ENCODE measurements around the gene LRRC36. TPM values are rescaled to one million over a fixed set of nuclear protein-coding genes. Genes with fewer than 3 reads are reported as not detected.

LRRC36 gene
- total and polyA plus RNA-seq, 2 donors = 0.19 to 0.78 TPM

DNA sequence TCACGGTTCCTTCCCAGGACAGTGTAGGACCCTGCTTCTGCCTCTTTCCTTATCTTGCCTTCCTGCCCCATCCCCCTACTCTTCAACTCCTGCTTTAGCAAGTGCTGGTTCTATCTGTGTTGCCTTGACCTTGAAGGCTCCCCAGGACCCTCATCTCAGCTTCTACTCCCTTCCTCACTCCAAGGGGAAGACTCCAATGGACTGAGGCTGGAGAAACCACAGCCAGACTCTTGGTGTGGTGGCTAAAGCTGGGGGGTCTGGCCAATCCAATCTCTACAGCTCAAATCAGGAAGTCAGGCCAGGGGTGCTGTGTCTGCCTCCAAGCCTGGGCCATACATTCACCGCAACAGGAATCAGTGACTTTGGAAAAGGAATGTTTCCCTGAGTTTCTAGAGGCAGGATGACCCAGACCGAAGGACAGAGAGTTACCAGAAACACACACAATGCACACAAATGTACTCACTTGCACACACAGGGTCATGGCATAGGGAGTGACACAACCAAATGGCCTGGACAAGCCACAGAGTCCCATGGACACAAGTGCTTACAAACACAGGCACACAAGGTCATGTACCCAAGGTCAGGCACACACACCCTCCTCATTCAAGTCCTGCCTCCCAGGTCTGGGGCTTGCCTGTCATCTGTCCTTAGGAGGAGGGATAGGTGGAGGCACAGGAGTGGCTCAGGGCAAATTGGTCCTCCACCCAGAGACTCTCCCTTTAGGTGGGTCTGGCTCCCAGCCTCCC, 102.6 kb downstream of the LRRC36 start:
- WGBS = 83% methylated on average over 3 of the region's 3 CpGs
- H3K27ac ChIP-seq (ENCODE audit: low read depth in 1 of 2, low read length in 1 of 2) = no peak overlapping the region
- DNase-seq (ENCODE audit: low read depth in 6 of 9, low spot score in 9 of 9) = no peak
- no peak overlapping the region for H3K4me3 ChIP-seq (ENCODE audit: low read length in 2 of 2)
- H3K9me3 ChIP-seq (ENCODE audit: control insufficient read depth in 2 of 2, insufficient read depth in 1 of 2, low read length in 1 of 2) = no peaks in the 10 kb centered on the region
- peaks cover 0 to 5% of the 10 kb centered on the region in 2 donors for H3K4me1 ChIP-seq (ENCODE audit: control insufficient read depth in 2 of 2, insufficient read depth in 2 of 2, low read length in 2 of 2)
- no peaks in the 10 kb centered on the region for H3K36me3 ChIP-seq (ENCODE audit: control insufficient read depth in 2 of 2, insufficient read depth in 2 of 2, low read length in 1 of 2)
- H3K27me3 ChIP-seq (ENCODE audit: control insufficient read depth in 2 of 2, insufficient read depth in 1 of 2, low read length in 1 of 2) = peaks cover 51 to 95% of the 10 kb centered on the region in 2 donors

DNA sequence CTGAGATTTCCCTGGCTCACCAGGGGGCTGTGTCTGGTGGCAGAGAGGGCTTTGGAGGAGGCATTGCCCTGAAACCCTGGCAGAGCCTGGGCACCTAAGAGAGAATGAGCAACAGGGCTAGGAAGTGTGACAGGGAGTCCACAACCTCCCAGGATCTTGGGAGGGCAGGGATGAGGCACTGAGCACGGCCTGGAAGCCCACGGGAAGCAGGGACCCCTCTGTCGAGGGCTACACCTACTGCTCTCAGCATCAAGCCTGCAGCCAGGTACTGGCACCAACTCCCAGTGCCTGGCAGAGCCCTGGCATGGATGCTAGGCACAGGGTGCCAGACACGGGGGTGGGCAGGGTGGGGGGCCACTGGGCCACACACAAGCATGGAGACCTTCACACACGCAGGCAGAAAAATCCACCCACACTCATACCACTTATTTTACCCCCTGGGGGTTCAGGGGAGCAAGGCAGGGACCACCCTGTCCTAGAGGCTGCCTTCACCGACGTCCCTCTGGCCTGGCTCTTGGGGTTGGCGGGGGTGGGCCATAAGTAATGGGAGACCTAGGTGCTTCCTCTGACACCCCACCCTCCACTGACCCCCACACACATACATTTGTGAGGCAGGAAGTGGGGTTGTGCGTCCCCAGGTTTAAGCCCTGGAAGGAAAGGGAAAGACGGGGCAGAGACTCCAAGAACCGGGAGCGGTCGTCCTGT, 103.3 kb downstream of the LRRC36 start:
- Histone ChIP-seq H3K36me3 (ENCODE audit: control insufficient read depth in 2 of 2, insufficient read depth in 2 of 2, low read length in 1 of 2) (no peaks in the 10 kb centered on the region), H3K4me1 (ENCODE audit: control insufficient read depth in 2 of 2, insufficient read depth in 2 of 2, low read length in 2 of 2) (peaks cover 0 to 5% of the 10 kb centered on the region in 2 donors), H3K9me3 (ENCODE audit: control insufficient read depth in 2 of 2, insufficient read depth in 1 of 2, low read length in 1 of 2) (no peaks in the 10 kb centered on the region), H3K27ac (ENCODE audit: low read depth in 1 of 2, low read length in 1 of 2) (no peak overlapping the region), H3K27me3 (ENCODE audit: control insufficient read depth in 2 of 2, insufficient read depth in 1 of 2, low read length in 1 of 2) (peaks cover 51 to 87% of the 10 kb centered on the region in 2 donors), H3K4me3 (ENCODE audit: low read length in 2 of 2) (peak overlapping the region in 1 of 2 donors; percentile 49)
- 46% methylated on average over 13 of the region's 13 CpGs for WGBS
- no peak for DNase-seq (ENCODE audit: low read depth in 6 of 9, low spot score in 9 of 9)

DNA sequence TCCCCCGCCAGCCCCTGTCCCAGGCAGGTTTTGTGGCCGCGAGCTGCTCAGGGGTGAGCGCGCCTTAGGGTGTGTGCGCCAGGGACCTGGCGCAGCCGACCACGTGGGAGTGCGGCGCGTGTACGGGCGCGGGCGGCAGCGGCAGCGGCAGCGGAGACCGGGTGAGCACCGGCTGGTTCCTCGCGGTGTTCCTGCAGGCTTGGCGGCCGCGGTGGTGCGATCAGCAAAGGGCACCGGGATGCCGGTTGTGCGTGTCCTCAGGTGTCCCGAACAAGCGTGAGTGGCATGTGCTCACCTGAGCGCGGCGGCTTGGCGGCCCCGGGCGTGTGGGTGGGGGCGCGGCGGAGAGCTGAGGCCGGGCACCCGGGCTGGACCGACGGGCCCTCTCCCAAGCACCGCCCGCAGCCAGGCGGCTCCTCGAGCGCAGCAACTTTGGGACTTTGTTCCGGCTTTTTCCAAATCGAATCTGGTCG, 103.9 kb downstream of the LRRC36 start:
- no peaks in the 10 kb centered on the region for H3K9me3 ChIP-seq (ENCODE audit: control insufficient read depth in 2 of 2, insufficient read depth in 1 of 2, low read length in 1 of 2)
- H3K4me3 ChIP-seq (ENCODE audit: low read length in 2 of 2) = peak overlapping the region in 1 of 2 donors; percentile 49
- DNase-seq (ENCODE audit: low read depth in 6 of 9, low spot score in 9 of 9) = no peak
- H3K4me1 ChIP-seq (ENCODE audit: control insufficient read depth in 2 of 2, insufficient read depth in 2 of 2, low read length in 2 of 2) = peaks cover 0 to 5% of the 10 kb centered on the region in 2 donors
- WGBS = 1% methylated on average over 53 of the region's 53 CpGs
- H3K27ac ChIP-seq (ENCODE audit: low read depth in 1 of 2, low read length in 1 of 2) = no peak overlapping the region
- H3K27me3 ChIP-seq (ENCODE audit: control insufficient read depth in 2 of 2, insufficient read depth in 1 of 2, low read length in 1 of 2) = peaks cover 51 to 81% of the 10 kb centered on the region in 2 donors
- H3K36me3 ChIP-seq (ENCODE audit: control insufficient read depth in 2 of 2, insufficient read depth in 2 of 2, low read length in 1 of 2) = peaks cover 0 to 4% of the 10 kb centered on the region in 2 donors

DNA sequence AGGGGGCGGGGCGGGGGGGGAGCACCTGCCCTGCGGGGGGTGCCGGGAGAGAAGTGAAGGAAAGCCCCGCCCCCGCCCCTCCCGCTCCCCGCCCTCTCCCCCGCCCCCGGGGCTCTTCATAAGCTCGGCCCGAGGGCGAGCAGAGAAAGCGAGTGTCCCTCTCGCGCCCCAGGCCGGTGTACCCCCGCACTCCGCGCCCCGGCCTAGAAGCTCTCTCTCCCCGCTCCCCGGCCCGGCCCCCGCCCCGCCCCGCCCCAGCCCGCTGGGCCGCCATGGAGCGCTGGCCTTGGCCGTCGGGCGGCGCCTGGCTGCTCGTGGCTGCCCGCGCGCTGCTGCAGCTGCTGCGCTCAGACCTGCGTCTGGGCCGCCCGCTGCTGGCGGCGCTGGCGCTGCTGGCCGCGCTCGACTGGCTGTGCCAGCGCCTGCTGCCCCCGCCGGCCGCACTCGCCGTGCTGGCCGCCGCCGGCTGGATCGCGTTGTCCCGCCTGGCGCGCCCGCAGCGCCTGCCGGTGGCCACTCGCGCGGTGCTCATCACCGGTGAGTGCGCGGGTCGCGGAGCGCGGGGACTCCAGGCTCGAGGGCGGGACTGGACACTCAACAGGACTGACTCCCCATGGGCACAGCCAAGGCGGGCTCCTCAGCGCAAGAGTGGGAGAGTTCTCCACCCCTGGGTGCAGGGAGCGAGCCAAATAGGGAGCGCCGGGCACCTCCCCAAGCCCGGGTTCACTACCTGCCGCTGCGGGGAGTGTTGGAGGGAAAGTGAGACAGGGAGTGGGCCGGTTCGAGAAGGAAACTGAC, 104.6 kb downstream of the LRRC36 start, which contains the start of gene HSD11B2:
Gene HSD11B2, plus strand, starts transcription at position 145 of the 798 bp plus-strand sequence. Its CDS starts 128 bp downstream, at position 273.
- WGBS = 2% methylated on average over 87 of the region's 87 CpGs
- Histone ChIP-seq H3K36me3 (ENCODE audit: control insufficient read depth in 2 of 2, insufficient read depth in 2 of 2, low read length in 1 of 2) (peaks cover 0 to 4% of the 10 kb centered on the region in 2 donors), H3K27me3 (ENCODE audit: control insufficient read depth in 2 of 2, insufficient read depth in 1 of 2, low read length in 1 of 2) (peaks cover 51 to 75% of the 10 kb centered on the region in 2 donors), H3K9me3 (ENCODE audit: control insufficient read depth in 2 of 2, insufficient read depth in 1 of 2, low read length in 1 of 2) (no peaks in the 10 kb centered on the region), H3K27ac (ENCODE audit: low read depth in 1 of 2, low read length in 1 of 2) (no peak within 1 kb of the TSS), H3K4me3 (ENCODE audit: low read length in 2 of 2) (peak within 1 kb of the TSS in 1 of 2 donors; percentile 49), H3K4me1 (ENCODE audit: control insufficient read depth in 2 of 2, insufficient read depth in 2 of 2, low read length in 2 of 2) (peaks cover 0 to 5% of the 10 kb centered on the region in 2 donors)
- DNase-seq (ENCODE audit: low read depth in 6 of 9, low spot score in 9 of 9) = no peak

DNA sequence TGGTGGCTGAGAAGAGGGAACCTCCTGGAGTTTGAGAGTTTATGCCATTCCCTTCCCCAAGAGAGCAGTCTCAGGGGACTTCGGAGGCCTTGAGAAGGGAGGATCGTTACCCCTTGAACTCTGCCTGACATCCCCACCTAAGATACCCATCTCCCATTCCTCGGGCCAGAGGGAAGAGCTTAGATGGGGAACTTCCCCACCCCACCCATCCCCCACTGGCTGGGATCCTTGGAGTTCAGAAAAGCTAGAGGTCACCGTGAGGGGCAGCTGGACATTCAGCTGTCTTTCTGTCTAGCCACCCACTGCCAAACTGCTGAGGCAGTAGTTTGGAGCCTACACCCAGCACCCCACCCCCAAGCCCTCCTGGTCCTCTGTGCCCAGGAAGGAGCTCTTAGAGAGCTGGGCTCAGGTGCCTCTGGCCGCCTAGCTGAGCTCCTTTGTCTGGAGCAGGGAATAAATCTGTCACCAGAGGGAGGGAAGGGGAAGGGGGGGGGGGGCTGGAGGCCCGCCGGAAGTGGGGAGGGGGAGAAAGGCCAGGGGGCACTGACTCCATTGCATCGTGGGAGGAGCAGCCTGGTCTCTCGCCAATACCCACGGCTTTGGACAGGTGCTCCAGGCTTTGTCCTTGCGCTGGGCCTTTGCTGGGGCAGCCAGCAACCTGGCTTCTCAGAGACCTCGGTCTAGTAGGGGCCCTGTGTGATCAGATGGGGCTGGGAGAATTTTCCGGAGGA, 105.3 kb downstream of the LRRC36 start:
- no peaks in the 10 kb centered on the region for H3K9me3 ChIP-seq (ENCODE audit: control insufficient read depth in 2 of 2, insufficient read depth in 1 of 2, low read length in 1 of 2)
- DNase-seq (ENCODE audit: low read depth in 6 of 9, low spot score in 9 of 9) = no peak
- no peak overlapping the region for H3K27ac ChIP-seq (ENCODE audit: low read depth in 1 of 2, low read length in 1 of 2)
- H3K27me3 ChIP-seq (ENCODE audit: control insufficient read depth in 2 of 2, insufficient read depth in 1 of 2, low read length in 1 of 2) = peaks cover 51 to 69% of the 10 kb centered on the region in 2 donors
- peak overlapping the region in 1 of 2 donors; percentile 49 for H3K4me3 ChIP-seq (ENCODE audit: low read length in 2 of 2)
- WGBS = 53% methylated on average over 13 of the region's 13 CpGs
- H3K4me1 ChIP-seq (ENCODE audit: control insufficient read depth in 2 of 2, insufficient read depth in 2 of 2, low read length in 2 of 2) = peaks cover 0 to 5% of the 10 kb centered on the region in 2 donors
- peaks cover 2 to 10% of the 10 kb centered on the region in 2 donors for H3K36me3 ChIP-seq (ENCODE audit: control insufficient read depth in 2 of 2, insufficient read depth in 2 of 2, low read length in 1 of 2)

DNA sequence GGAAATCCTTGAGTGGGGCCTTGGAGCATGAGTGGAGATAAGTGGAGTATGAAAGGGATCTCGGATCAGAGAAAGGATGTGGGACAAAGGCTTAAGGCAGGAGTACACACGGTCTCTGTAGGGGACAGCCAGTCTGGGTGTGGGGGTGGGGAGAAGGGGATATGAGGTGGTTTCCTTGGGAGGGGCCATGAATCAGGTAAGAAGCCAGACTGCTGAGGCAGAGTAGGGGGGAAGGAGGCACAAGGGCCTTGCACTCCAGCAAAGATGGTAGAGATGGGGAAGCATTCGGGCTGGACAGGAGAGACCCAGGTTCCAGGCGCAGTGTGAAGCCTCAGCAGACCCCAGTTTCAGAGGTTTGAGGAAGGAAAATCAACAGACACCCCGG, 105.9 kb downstream of the LRRC36 start:
- H3K9me3 ChIP-seq (ENCODE audit: control insufficient read depth in 2 of 2, insufficient read depth in 1 of 2, low read length in 1 of 2) = no peaks in the 10 kb centered on the region
- H3K36me3 ChIP-seq (ENCODE audit: control insufficient read depth in 2 of 2, insufficient read depth in 2 of 2, low read length in 1 of 2) = peaks cover 7 to 15% of the 10 kb centered on the region in 2 donors
- WGBS = 62% methylated on average over 5 of the region's 5 CpGs
- DNase-seq (ENCODE audit: low read depth in 6 of 9, low spot score in 9 of 9) = no peak
- no peak overlapping the region for H3K4me3 ChIP-seq (ENCODE audit: low read length in 2 of 2)
- peaks cover 0 to 5% of the 10 kb centered on the region in 2 donors for H3K4me1 ChIP-seq (ENCODE audit: control insufficient read depth in 2 of 2, insufficient read depth in 2 of 2, low read length in 2 of 2)
- no peak overlapping the region for H3K27ac ChIP-seq (ENCODE audit: low read depth in 1 of 2, low read length in 1 of 2)
- peaks cover 51 to 64% of the 10 kb centered on the region in 2 donors for H3K27me3 ChIP-seq (ENCODE audit: control insufficient read depth in 2 of 2, insufficient read depth in 1 of 2, low read length in 1 of 2)

DNA sequence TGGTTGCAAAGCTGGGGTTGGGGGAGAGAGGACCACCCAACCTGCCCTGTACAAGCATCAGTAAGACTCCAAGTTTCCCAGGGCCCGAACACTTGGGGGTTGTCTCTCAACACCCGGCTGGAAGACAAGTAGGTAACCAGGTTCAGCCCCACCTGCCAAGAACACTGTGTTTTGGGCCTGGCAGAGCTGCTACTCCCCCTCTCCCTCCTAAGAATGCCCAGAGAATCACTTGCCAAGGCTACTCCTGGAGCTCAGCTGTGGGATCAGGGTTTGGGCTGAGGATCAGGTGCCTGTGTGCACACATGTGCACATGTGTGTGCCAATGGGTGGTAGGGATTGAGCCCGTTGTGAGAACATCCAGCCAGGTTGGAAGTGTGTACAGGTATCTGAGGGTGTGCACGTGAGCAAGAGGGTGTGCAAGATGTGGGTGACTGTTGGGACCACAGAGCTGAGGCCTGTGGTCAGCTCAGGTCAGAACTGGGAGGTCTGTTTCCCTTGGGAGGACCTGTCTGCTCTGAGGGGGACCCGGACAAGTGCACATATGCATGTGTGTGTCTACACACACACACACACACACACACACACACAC, 106.6 kb downstream of the LRRC36 start:
- no peak overlapping the region for H3K27ac ChIP-seq (ENCODE audit: low read depth in 1 of 2, low read length in 1 of 2)
- DNase-seq (ENCODE audit: low read depth in 6 of 9, low spot score in 9 of 9) = no peak

More for the DNA sequence above, 106.6 kb downstream of the LRRC36 start:
- H3K4me3 ChIP-seq (ENCODE audit: low read length in 2 of 2) = no peak overlapping the region
- H3K27me3 ChIP-seq (ENCODE audit: control insufficient read depth in 2 of 2, insufficient read depth in 1 of 2, low read length in 1 of 2) = peaks cover 50 to 57% of the 10 kb centered on the region in 2 donors
- WGBS = 97% methylated on average over 5 of the region's 5 CpGs
- peaks cover 0 to 5% of the 10 kb centered on the region in 2 donors for H3K4me1 ChIP-seq (ENCODE audit: control insufficient read depth in 2 of 2, insufficient read depth in 2 of 2, low read length in 2 of 2)
- H3K9me3 ChIP-seq (ENCODE audit: control insufficient read depth in 2 of 2, insufficient read depth in 1 of 2, low read length in 1 of 2) = no peaks in the 10 kb centered on the region
- H3K36me3 ChIP-seq (ENCODE audit: control insufficient read depth in 2 of 2, insufficient read depth in 2 of 2, low read length in 1 of 2) = peaks cover 14 to 22% of the 10 kb centered on the region in 2 donors
